GM12801 (cell line): ENCODE measurements around the gene ARID1B.

Experiments used
- TF ChIP-seq, protein P1 (sequence below): IDR thresholded peaks from one replicate; pipeline ENCODE4 v1.5.1; 2011; ENCODE audit warnings: control low read depth; ENCODE audit not compliant: insufficient read length; ENCODE audit errors: extremely low read depth

ARID1B gene

DNA sequence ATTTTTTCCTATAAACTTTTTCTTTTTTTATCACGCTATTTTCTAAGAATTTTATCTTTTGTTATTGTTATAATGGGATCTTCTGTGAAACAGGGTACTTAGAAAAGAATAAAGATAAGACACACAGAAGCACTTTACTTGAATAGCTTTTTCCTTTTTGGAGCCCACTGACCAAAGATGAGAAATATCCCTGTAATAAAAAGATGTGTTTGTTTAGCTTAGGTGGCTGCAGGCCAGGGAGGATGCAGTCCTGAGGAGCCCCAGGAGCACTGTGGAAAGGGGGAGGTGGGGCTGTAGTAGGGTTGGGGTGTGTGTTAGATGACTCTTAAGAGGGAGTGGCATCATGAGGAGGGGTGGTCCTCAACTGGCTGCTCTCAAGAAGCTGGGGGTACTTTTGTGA lies 128.6 kb downstream of the ARID1B start:
- TF ChIP-seq, protein P1, sequence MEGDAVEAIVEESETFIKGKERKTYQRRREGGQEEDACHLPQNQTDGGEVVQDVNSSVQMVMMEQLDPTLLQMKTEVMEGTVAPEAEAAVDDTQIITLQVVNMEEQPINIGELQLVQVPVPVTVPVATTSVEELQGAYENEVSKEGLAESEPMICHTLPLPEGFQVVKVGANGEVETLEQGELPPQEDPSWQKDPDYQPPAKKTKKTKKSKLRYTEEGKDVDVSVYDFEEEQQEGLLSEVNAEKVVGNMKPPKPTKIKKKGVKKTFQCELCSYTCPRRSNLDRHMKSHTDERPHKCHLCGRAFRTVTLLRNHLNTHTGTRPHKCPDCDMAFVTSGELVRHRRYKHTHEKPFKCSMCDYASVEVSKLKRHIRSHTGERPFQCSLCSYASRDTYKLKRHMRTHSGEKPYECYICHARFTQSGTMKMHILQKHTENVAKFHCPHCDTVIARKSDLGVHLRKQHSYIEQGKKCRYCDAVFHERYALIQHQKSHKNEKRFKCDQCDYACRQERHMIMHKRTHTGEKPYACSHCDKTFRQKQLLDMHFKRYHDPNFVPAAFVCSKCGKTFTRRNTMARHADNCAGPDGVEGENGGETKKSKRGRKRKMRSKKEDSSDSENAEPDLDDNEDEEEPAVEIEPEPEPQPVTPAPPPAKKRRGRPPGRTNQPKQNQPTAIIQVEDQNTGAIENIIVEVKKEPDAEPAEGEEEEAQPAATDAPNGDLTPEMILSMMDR = no peak

DNA sequence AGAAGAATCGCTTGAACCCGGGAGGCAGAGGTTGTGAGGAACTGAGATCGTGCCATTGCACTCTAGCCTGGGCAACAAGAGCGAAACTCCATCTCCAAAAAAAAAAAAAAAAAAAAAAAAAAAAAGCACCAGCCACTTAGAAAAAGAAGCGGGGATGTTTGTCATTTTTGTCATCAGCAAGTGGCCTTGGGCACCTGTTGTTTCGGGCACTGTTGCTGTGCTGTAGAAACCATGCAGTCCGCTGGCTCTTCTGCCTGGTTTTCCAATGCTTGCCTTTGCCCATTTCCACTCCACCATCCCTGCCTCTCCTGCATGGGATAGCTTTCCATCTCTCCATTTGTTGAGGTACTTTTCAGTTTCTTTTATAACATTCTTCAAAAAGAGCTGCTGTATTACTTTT lies 129.3 kb downstream of the ARID1B start:
- TF ChIP-seq, protein P1 = no peak

DNA sequence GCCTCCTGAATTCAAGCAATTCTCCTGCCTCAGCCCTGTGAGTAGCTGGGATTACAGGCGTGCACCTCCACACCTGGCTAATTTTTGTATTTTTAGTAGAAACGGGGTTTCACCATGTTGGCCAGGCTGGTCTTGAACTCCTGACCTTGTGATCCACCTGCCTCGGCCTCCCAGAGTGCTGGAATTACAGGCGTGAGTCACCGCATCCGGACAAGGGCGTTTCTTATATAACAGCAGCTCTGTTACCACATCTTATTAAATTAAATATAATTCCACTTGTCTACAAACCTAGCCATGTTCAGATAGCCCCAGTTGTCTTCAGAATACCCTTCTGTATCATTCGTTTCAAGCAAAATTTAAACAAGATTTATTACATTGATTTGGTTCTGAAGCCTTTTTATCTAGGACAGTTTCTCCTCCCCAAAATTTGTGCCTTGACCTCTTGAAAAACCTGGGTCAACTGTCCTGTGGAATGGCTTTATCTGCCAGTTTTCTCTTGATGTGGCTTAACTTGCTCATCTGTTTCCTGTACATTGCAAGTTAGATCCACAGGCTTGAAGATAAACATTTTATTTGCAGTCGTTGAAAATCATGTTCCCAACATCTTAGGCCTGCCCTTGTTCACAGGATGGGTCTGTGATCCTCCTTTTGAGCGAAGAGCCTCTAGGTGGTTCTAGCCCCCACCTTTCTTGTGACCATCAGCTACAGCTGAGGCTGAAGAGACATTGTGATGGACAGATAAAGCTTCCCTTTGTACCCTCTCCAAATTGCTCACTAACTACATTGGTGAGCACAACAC lies 132.2 kb downstream of the ARID1B start:
- TF ChIP-seq, protein P1 = no peak

DNA sequence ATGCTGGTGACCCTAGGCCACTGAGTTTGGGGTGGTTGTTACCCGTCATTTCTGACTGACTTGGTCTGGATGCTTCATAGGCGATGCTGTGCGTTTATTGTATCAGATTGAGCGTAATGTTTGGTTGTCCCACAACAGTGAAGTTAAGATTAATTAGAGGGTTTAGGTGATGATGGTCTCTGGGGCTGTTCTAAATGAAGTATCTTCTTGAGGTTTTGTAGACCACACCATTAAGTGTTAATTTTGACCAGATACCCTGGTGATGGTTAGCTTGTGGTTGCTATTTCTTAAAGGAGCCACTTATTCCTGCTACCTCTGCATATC lies 132.8 kb downstream of the ARID1B start:
- TF ChIP-seq, protein P1 = no peak

DNA sequence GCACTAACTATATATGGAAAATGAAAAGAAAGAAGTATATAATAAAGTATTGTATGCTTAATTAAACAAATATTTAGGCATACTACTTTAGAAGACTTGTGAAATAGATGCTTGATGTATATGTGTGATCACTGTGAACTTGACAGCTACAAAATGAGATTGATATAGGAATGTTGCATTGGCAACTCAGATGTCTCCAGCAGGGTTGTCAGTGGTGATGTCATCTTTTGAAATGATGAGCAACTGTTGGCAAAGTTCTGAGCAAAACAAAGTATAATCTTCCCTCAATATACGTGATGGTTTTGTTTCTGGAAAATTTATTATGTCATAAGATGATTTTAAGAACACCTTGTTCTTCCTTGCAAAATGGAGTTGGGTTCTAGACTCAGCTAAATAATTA lies 133.8 kb downstream of the ARID1B start:
- TF ChIP-seq, protein P1 = no peak

DNA sequence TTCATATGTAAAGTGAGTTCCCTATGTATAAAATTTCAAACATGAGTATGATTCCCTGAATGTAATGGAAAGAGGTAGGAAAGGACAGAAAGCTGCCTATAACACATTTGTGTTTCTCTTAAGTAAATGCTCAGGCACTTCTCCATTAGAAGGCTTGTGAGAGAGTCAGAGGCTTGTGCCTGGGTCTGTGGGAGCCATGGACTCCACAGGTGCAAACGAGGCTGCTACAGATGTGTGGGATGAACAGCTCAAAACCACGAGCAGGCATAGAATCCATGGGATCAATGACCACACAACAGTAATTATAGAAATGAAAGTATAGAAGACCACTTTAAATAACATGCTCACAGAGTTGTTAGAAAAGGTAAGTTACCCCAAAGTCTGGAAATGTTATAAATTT lies 134.4 kb downstream of the ARID1B start:
- TF ChIP-seq, protein P1 = no peak

DNA sequence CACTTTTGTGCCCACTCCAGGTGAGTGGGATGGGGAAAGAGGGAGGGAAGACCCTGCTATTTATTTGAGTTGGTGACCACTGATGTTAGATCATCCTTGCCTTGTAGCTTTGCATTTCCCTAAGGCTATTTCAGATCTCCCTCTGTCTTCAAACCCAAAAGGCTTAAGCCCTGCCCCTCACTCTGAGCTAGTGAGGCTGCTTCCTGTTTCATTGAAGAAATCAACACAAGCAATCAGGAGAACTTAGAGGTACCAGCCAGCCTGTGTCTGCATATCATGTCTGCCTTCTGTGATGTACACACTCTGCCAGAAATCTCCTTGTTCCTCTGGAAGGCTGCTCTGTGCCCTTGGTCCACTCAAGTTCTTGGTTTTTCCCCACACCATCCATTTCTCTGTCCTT lies 135.3 kb downstream of the ARID1B start:
- TF ChIP-seq, protein P1 = no peak
